Osteoblast (primary cell): Measurements from ENCODE around the gene TPSD1. TPM values are rescaled to one million over a fixed set of nuclear protein-coding genes. Genes with fewer than 3 reads are reported as not detected.
"Not testable (repeated sequence)": the region's sequence is repeated elsewhere in the genome, so short reads cannot be mapped to it uniquely, and the experiment has no call there.

Source experiments
- DNase-seq: peaks from one replicate; pipeline ENCODE4 v3.0.0; 2011; ENCODE audit warnings: low spot score, mixed read lengths; ENCODE audit not compliant: insufficient read length; ENCODE audit errors: missing footprints
- H2AFZ ChIP-seq: 2 replicates; pipeline ENCODE4 v1.6.0; 2011; ENCODE audit warnings: mild to moderate bottlenecking, low read length
- H3K27ac ChIP-seq: 2 replicates; pipeline ENCODE4 v1.5.1; 2011; ENCODE audit warnings: mild to moderate bottlenecking, low read depth, low read length, moderate library complexity
- H3K27me3 ChIP-seq: 2 replicates; pipeline ENCODE4 v1.6.0; 2012; ENCODE audit warnings: mild to moderate bottlenecking, control low read depth, inconsistent platforms, low read length, moderate library complexity; ENCODE audit not compliant: insufficient read depth
- H3K36me3 ChIP-seq: 2 replicates; pipeline ENCODE4 v1.5.1; 2011; ENCODE audit warnings: mild to moderate bottlenecking, low read length, control low read depth, moderate library complexity; ENCODE audit not compliant: insufficient read depth
- H3K4me1 ChIP-seq: 2 replicates; pipeline ENCODE4 v1.5.1; 2011; ENCODE audit warnings: mild to moderate bottlenecking, low read length, control low read depth, moderate library complexity; ENCODE audit not compliant: insufficient read depth
- H3K4me2 ChIP-seq: 2 replicates; pipeline ENCODE4 v1.6.0; 2011; ENCODE audit warnings: mild to moderate bottlenecking, low read length; ENCODE audit not compliant: insufficient read depth
- H3K4me3 ChIP-seq: fragments of 200-600 bp; sonication (generic); 3 replicates; pipeline ENCODE4 v1.5.1; 2012; ENCODE audit warnings: mild to moderate bottlenecking, low read length, inconsistent platforms; ENCODE audit not compliant: insufficient read depth
- H3K79me2 ChIP-seq: 2 replicates; pipeline ENCODE4 v1.6.0; 2012; ENCODE audit warnings: mild to moderate bottlenecking, low read length, control low read depth, inconsistent platforms; ENCODE audit not compliant: insufficient read depth
- H3K9me3 ChIP-seq: 2 replicates; pipeline ENCODE4 v1.5.1; 2011; ENCODE audit warnings: low read depth, low read length, control low read depth
- H4K20me1 ChIP-seq: 2 replicates; pipeline ENCODE4 v1.6.0; 2012; ENCODE audit warnings: mild to moderate bottlenecking, low read length, control low read depth; ENCODE audit not compliant: insufficient read depth
- total RNA-seq: library from RNA; depleted of rRNA; stranded (reverse); fragments of >200 nt; gene quantifications from 2 replicates; pipeline ENCODE4 v1.2.3, GENCODE V29; 2012
- TF ChIP-seq, protein P1 (sequence below): IDR thresholded peaks from 2 replicates; pipeline ENCODE4 v1.5.1; 2011; ENCODE audit warnings: mild to moderate bottlenecking, low read depth, low read length, moderate library complexity; ENCODE audit errors: extremely low read depth

The TPSD1 gene
- total RNA-seq, 1 donor: not detected

DNA sequence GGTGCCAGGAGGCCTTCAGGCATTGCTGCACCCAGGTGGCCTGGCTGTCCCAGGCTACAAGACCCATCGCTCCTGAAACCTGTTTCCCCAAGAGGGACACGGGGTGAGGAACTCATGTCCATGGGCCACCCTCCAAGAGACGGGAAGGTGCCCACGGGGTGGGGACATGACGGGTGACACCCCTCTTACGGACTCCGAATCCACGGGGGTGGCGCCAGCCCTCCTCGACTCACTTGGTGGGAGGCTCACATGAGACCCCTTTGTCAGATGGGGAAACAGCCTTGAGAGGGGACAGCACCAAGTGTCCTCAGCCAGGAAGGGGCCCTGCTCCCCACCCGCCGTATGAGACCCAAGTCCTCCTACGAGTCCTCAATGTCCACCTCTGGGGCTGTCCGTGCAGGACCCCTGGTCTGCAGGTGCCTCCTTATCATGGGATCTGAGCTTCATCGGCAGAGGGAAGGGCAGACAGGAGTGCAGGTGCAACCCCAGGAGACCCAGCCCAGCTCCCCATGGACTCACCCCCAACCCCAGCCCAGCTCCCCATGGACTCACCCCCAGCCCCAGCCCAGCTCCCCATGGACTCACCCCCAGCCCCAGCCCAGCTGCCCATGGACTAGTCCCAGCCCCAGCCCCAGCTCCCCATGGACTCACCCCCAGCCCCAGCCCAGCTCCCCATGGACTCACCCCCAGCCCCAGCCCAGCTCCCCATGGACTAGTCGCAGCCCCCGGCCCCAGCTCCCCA is 25.2 kb upstream of the TPSD1 start:
- not testable (repeated sequence) for H3K27ac ChIP-seq, DNase-seq, H2AFZ ChIP-seq

DNA sequence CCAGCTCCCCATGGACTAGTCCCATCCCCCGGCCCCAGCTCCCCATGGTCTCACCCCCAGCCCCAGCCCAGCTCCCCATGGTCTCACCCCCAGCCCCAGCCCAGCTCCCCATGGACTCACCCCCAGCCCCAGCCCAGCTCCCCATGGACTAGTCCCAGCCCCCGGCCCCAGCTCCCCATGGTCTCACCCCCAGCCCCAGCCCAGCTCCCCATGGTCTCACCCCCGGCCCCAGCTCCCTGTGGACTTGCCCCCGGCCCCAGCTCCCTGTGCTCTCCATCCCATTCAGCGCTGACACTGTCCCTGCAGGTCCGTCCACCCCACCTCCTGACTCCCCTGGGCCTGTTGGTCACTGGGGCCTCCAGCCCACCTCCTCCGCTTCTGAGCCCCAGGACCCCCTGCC is 24.6 kb upstream of the TPSD1 start:
- H3K9me3 ChIP-seq, H3K27ac ChIP-seq, DNase-seq, H3K36me3 ChIP-seq, H3K4me2 ChIP-seq, H3K27me3 ChIP-seq, H4K20me1 ChIP-seq, H3K79me2 ChIP-seq, H2AFZ ChIP-seq, H3K4me1 ChIP-seq, H3K4me3 ChIP-seq: not testable (repeated sequence)

More for the DNA sequence above, 25.2 kb upstream of the TPSD1 start:
- H3K4me2 ChIP-seq, H3K9me3 ChIP-seq, H3K36me3 ChIP-seq, H3K79me2 ChIP-seq, H3K27me3 ChIP-seq, H4K20me1 ChIP-seq, H3K4me1 ChIP-seq, H3K4me3 ChIP-seq: not testable (repeated sequence)

DNA sequence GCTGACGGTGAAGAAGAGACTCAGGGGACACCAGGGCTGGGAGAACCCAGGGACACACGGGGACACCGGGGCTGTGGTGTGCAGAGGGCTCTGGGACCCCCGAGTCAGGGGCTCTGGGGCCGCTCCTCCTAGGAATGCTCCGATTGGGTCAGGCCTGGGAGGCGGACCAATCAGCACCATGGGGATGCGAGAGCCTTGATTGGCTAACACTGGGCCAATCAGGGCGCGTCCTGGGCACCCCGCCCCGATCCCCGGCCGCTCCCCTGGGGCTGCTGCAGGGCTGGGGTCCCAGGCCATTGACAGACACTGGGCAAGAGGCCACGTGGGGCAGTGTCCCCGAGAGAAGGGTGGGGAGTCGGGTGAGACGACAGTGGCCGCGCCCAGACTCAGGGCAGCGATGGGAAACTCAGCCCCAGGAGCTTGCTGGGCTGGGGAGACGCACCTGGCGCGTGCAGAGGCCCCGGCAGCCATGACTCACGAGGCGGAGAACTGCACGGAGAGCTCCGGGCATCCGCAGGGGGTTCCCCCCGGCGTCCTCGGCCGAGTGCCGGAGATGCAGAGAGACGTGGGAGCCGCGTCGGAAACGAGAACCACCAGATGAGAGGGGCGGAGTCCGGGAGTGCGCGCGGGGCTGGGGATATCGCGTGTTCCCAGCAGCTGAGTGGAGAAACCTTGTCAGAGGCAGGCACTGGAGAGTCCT is 23.7 kb upstream of the TPSD1 start:
- not testable (repeated sequence) for H3K4me2 ChIP-seq, H3K36me3 ChIP-seq, H2AFZ ChIP-seq, H4K20me1 ChIP-seq, H3K4me3 ChIP-seq, H3K4me1 ChIP-seq, H3K27ac ChIP-seq, H3K9me3 ChIP-seq, DNase-seq, H3K27me3 ChIP-seq, H3K79me2 ChIP-seq

DNA sequence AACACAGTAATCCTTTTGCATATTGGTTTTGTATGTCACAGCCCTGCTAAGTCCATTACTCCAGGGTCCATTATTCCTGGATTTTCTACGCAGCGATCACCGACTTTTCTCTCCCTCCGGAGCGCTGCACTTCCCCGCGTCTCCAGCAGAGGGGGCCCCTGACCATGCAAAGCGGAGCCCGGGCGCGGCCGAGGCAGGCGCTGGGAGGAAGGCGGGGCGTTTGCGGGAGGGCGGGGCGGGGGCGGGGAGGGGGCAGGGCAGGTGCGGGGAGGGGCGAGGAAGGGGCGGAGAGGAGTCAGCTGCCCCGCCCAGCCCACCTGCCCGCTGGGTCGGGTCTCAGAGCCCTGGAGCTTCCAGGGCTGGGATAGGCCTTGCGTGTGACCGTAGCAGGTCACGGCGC is 19.2 kb upstream of the TPSD1 start:
- not testable (repeated sequence) for DNase-seq, H2AFZ ChIP-seq, H3K4me3 ChIP-seq, H3K4me1 ChIP-seq, H3K9me3 ChIP-seq, H3K27ac ChIP-seq, H3K79me2 ChIP-seq, H4K20me1 ChIP-seq, H3K36me3 ChIP-seq, H3K4me2 ChIP-seq, H3K27me3 ChIP-seq

DNA sequence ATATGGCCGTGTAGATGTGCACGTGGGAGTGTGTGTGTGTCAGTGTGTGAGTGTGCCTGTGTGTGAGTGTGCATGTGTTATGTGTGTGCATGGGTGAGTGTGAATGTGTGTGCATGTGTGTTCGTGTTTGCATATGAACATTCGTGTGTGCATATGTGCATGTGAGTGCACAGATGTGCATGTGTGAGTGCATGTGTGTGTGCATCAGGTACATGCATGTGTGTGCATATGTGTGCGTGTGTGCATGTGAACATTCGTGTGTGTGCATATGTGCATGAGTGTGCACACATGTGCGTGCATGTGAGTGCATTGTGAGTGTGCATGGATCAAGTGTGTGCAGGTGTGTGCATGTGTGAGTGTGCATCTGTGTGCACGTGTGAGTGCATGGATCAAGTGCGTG is 17.9 kb upstream of the TPSD1 start:
- TF ChIP-seq, protein P1, sequence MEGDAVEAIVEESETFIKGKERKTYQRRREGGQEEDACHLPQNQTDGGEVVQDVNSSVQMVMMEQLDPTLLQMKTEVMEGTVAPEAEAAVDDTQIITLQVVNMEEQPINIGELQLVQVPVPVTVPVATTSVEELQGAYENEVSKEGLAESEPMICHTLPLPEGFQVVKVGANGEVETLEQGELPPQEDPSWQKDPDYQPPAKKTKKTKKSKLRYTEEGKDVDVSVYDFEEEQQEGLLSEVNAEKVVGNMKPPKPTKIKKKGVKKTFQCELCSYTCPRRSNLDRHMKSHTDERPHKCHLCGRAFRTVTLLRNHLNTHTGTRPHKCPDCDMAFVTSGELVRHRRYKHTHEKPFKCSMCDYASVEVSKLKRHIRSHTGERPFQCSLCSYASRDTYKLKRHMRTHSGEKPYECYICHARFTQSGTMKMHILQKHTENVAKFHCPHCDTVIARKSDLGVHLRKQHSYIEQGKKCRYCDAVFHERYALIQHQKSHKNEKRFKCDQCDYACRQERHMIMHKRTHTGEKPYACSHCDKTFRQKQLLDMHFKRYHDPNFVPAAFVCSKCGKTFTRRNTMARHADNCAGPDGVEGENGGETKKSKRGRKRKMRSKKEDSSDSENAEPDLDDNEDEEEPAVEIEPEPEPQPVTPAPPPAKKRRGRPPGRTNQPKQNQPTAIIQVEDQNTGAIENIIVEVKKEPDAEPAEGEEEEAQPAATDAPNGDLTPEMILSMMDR: no peak
- no peaks in the 10 kb centered on the region for H3K36me3 ChIP-seq
- no peak overlapping the region for H2AFZ ChIP-seq

DNA sequence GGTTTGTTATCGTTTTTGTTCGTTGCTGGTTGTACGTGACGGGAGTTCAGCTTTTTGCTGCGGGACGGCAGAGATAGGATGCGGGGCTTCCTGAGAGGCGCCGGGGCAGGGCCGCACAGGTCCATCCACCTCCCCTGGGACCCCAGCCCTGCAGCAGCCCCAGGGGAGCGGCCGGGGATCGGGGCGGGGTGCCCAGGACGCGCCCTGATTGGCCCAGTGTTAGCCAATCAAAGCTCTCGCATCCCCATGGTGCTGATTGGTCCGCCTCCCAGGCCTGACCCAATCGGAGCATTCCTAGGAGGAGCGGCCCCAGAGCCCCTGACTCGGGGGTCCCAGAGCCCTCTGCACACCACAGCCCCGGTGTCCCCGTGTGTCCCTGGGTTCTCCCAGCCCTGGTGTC is 17.0 kb upstream of the TPSD1 start:
- not testable (repeated sequence) for DNase-seq, H3K9me3 ChIP-seq, H3K36me3 ChIP-seq, H3K27me3 ChIP-seq, H3K4me1 ChIP-seq, H3K4me3 ChIP-seq, H2AFZ ChIP-seq, H3K4me2 ChIP-seq, H4K20me1 ChIP-seq, H3K79me2 ChIP-seq, H3K27ac ChIP-seq

More for the DNA sequence above, 17.9 kb upstream of the TPSD1 start:
- no peak for DNase-seq
- H3K27ac ChIP-seq: no peak overlapping the region
- H3K4me1 ChIP-seq: no peaks in the 10 kb centered on the region
- no peaks in the 10 kb centered on the region for H4K20me1 ChIP-seq
- no peak overlapping the region for H3K4me2 ChIP-seq
- no peak overlapping the region for H3K4me3 ChIP-seq
- no peaks in the 10 kb centered on the region for H3K27me3 ChIP-seq
- no peaks in the 10 kb centered on the region for H3K79me2 ChIP-seq
- H3K9me3 ChIP-seq: no peaks in the 10 kb centered on the region

DNA sequence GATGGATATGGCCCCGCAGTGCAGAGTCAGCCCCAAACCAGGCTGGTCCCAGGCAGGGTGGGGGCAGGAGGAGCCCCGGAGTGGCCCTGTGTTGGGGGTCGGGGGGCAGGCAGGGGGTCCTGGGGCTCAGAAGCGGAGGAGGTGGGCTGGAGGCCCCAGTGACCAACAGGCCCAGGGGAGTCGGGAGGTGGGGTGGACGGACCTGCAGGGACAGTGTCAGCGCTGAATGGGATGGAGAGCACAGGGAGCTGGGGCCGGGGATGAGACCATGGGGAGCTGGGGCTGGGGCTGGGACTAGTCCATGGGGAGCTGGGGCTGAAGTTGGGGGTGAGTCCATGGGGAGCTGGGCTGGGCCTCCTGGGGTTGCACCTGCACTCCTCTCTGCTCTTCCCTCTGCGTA is 16.3 kb upstream of the TPSD1 start:
- not testable (repeated sequence) for H3K36me3 ChIP-seq, H3K27me3 ChIP-seq, H3K4me1 ChIP-seq, H2AFZ ChIP-seq, H3K27ac ChIP-seq, H3K79me2 ChIP-seq, H3K4me2 ChIP-seq, H4K20me1 ChIP-seq, H3K9me3 ChIP-seq, H3K4me3 ChIP-seq, DNase-seq

DNA sequence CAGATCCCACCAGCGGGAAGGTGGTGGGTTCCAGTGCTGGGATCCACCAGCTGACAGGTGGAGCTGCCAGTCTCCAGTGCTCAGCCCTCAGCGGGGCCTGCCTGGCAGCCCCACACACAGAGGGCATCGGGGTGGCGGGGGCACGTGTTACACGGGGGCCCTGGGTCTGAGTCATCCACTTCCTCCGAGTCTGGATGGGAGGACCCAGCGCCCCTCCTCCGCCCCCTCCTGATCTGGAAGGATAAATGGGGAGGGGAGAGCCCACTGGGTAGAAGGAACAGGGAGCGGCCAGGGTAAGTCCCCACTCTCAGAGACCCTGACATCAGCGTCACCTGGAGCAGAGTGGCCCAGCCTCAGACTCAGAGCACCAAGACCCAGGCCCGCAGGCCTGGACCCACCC is 15.4 kb upstream of the TPSD1 start, which contains the start of gene TPSAB1:
TSS of gene TPSAB1 (plus strand) at position 270 of the 400 bp plus-strand sequence. CDS start 234 bp downstream, outside the sequence.
- H2AFZ ChIP-seq, H3K79me2 ChIP-seq, H4K20me1 ChIP-seq, H3K27me3 ChIP-seq, H3K9me3 ChIP-seq, H3K27ac ChIP-seq, H3K4me3 ChIP-seq, H3K4me2 ChIP-seq, H3K36me3 ChIP-seq, DNase-seq, H3K4me1 ChIP-seq: not testable (repeated sequence)
